ENCODE results near the gene C9orf152. TPM values are rescaled to one million over a fixed set of nuclear protein-coding genes. Genes with fewer than 3 reads are reported as not detected.
A peak's percentile ranks its signal among the peaks of the same experiment; 100 is the strongest.

C9orf152 gene
- polyA plus RNA-seq, 1 of the 3 experiments (the other 2 are of a cell fraction) = not detected

DNA sequence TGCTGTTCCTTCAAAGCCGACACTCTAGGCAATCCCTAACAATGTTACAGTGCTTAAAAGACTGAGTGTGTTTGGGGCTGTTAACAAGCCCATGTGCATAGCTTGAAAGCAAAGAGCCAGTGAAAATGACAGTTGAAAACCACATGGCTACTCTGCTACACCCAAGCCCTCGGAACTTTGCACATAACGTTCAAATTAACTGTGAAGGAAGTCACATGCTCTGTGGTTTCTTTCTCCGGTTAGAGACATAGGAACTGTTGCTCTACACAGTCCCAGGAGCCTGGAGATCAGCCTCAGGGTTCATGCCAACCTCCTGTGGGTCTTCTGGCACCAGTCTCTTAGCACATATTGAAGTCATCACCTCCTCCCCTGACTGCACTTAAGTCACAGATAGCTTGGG, 51.1 kb downstream of the C9orf152 start:
- H4K20me1 ChIP-seq (ENCODE audit: insufficient read depth) = peaks cover 99% of the 10 kb centered on the region
- no peak overlapping the region for H3K4me2 ChIP-seq
- ChIA-PET POLR2A (no interaction called here), CTCF (interaction anchor here (10.9 kb wide), 1 partner anchor 254 kb away, joined by 179 read pairs; no protein-coding TSS in a partner anchor)
- no peak for DNase-seq
- peaks cover 4 to 21% of the 10 kb centered on the region in 2 experiments for H3K36me3 ChIP-seq (replicated peaks in 1 of 2; ENCODE audit: control insufficient read depth in 1 of 2, insufficient read depth in 2 of 2, low read length in 1 of 2)
- H3K4me1 ChIP-seq (ENCODE audit: control insufficient read depth in 1 of 2, insufficient read depth in 2 of 2, low read depth in 1 of 2, low read length in 1 of 2) = peaks cover 0 to 13% of the 10 kb centered on the region in 2 experiments; a peak in 1 of 4 replicates
- WGBS (ENCODE audit: low lambda C conversion rate) = 49% methylated on average over 4 of the region's 4 CpGs
- peak; percentile 58; the same call in 1 of the 2 replicates for TF ChIP-seq USF1 (IDR thresholded peaks at IDR 0.05; ENCODE audit: borderline replicate concordance, low read depth)
- TF ChIP-seq SIN3A (IDR thresholded peaks at IDR 0.05; ENCODE audit: borderline replicate concordance, low read depth, low read length) = peak; percentile 86
- no peak for TF ChIP-seq IRF3 (IDR thresholded peaks at IDR 0.05; ENCODE audit: low read depth, low read length)
- no peak for TF ChIP-seq GABPA (IDR thresholded peaks at IDR 0.05; ENCODE audit: low read depth)
- no peak for TF ChIP-seq JUND (IDR thresholded peaks at IDR 0.05)
- peak; percentile 75 for TF ChIP-seq MAX (IDR thresholded peaks at IDR 0.05; ENCODE audit: low read depth)
- no peak for TF ChIP-seq RAD21 (IDR thresholded peaks at IDR 0.05; ENCODE audit: low read length)
- TF ChIP-seq MXI1 (IDR thresholded peaks at IDR 0.05; ENCODE audit: low read depth, low read length) = peak; percentile 59; the same call in 1 of the 2 replicates
- peak; percentile 35; the same call in 1 of the 2 replicates for TF ChIP-seq TCF12 (IDR thresholded peaks at IDR 0.05)
- H3K27me3 ChIP-seq (ENCODE audit: insufficient read depth) = no peaks in the 10 kb centered on the region
- H3K4me3 ChIP-seq (ENCODE audit: low read depth in 2 of 2, low read length in 1 of 2) = no peak overlapping the region
- no peak overlapping the region for H2AFZ ChIP-seq (ENCODE audit: low read depth)
- peaks cover under 1% of the 10 kb centered on the region for H3F3A ChIP-seq (replicated peaks; ENCODE audit: insufficient read depth)
- H3K27ac ChIP-seq (ENCODE audit: low read depth in 2 of 2, low read length in 1 of 2) = peak overlapping the region in 1 of 2 experiments; percentile 28; a peak in 1 of 4 replicates
- H3K9ac ChIP-seq = no peak overlapping the region
- peaks cover 100% of the 10 kb centered on the region for H3K79me2 ChIP-seq (ENCODE audit: insufficient read depth)
- no peaks in the 10 kb centered on the region for H3K9me3 ChIP-seq
- no peaks in the 10 kb centered on the region for H3K9me2 ChIP-seq

- H3K27ac ChIP-seq (ENCODE audit: low read depth in 2 of 2, low read length in 1 of 2) = no peak overlapping the region
- no peak overlapping the region for H3K4me2 ChIP-seq
- TF ChIP-seq, protein P1, sequence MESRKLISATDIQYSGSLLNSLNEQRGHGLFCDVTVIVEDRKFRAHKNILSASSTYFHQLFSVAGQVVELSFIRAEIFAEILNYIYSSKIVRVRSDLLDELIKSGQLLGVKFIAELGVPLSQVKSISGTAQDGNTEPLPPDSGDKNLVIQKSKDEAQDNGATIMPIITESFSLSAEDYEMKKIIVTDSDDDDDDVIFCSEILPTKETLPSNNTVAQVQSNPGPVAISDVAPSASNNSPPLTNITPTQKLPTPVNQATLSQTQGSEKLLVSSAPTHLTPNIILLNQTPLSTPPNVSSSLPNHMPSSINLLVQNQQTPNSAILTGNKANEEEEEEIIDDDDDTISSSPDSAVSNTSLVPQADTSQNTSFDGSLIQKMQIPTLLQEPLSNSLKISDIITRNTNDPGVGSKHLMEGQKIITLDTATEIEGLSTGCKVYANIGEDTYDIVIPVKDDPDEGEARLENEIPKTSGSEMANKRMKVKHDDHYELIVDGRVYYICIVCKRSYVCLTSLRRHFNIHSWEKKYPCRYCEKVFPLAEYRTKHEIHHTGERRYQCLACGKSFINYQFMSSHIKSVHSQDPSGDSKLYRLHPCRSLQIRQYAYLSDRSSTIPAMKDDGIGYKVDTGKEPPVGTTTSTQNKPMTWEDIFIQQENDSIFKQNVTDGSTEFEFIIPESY (IDR thresholded peaks at IDR 0.05; ENCODE audit: borderline replicate concordance, low read depth) = no peak
- no peak for DNase-seq
- peaks cover 100% of the 10 kb centered on the region for H3K79me2 ChIP-seq (ENCODE audit: insufficient read depth)
- peaks cover 0 to 13% of the 10 kb centered on the region in 2 experiments; a peak in 1 of 4 replicates for H3K4me1 ChIP-seq (ENCODE audit: control insufficient read depth in 1 of 2, insufficient read depth in 2 of 2, low read depth in 1 of 2, low read length in 1 of 2)
- H3K9me3 ChIP-seq = no peaks in the 10 kb centered on the region
- CTCF ChIA-PET = interaction anchor here (1.7 to 10.9 kb wide), 2 partner anchors 12 to 254 kb away, joined by 3 to 179 read pairs; no protein-coding TSS in a partner anchor
- peaks cover under 1% of the 10 kb centered on the region for H3F3A ChIP-seq (replicated peaks; ENCODE audit: insufficient read depth)
- no peak overlapping the region for H3K4me3 ChIP-seq (ENCODE audit: low read depth in 2 of 2, low read length in 1 of 2)
- POLR2A ChIA-PET = no interaction called here
- WGBS (ENCODE audit: low lambda C conversion rate) = 96% methylated on average over 9 of the region's 9 CpGs
- peaks cover 4 to 20% of the 10 kb centered on the region in 2 experiments for H3K36me3 ChIP-seq (replicated peaks in 1 of 2; ENCODE audit: control insufficient read depth in 1 of 2, insufficient read depth in 2 of 2, low read length in 1 of 2)
- no peaks in the 10 kb centered on the region for H3K9me2 ChIP-seq
- no peak overlapping the region for H3K9ac ChIP-seq
- H4K20me1 ChIP-seq (ENCODE audit: insufficient read depth) = peaks cover 99% of the 10 kb centered on the region
- no peaks in the 10 kb centered on the region for H3K27me3 ChIP-seq (ENCODE audit: insufficient read depth)
- no peak overlapping the region for H2AFZ ChIP-seq (ENCODE audit: low read depth)
These were observed 51.5 kb downstream of the C9orf152 start for GRCh38 chr9:110156416-110156815.
